ENCODE results near the gene ERMN. TPM values are rescaled to one million over a fixed set of nuclear protein-coding genes. Genes with fewer than 3 reads are reported as not detected.
"Not testable (repeated sequence)": the region's sequence is repeated elsewhere in the genome, so short reads cannot be mapped to it uniquely, and the experiment has no call there.

Gene ERMN
- total RNA-seq, 2 donors from 2014 or later = 1.3 TPM; not detected in 1

- DNase-seq (ENCODE audit: low spot score) = no peak
Observed at GRCh38 chr2:157287160-157287559, 38.5 kb downstream of the ERMN start.

GRCh38 chr2:157283468-157283867 lies 42.2 kb downstream of the ERMN start:
- no peak for TF ChIP-seq CTCF (IDR thresholded peaks at IDR 0.05)
- DNase-seq (ENCODE audit: low spot score) (no peak), ATAC-seq (ENCODE audit: insufficient number of reproducible peaks, low FRiP score, low read depth) (no peak)
- Histone ChIP-seq H3K27me3 (replicated peaks; ENCODE audit: insufficient read depth) (no peaks in the 10 kb centered on the region), H3K27ac (no peak overlapping the region), H3K36me3 (no peaks in the 10 kb centered on the region), H3K9me3 (no peaks in the 10 kb centered on the region), H3K4me3 (no peak overlapping the region), H3K4me1 (ENCODE audit: control insufficient read depth in 1 of 2, low read depth in 2 of 2) (no peaks in the 10 kb centered on the region)

More at GRCh38 chr2:157287160-157287559, 38.5 kb downstream of the ERMN start:
- no peak for ATAC-seq (ENCODE audit: insufficient number of reproducible peaks, low FRiP score, low read depth)
- no peaks in the 10 kb centered on the region for H3K9me3 ChIP-seq
- no peaks in the 10 kb centered on the region for H3K27me3 ChIP-seq (replicated peaks; ENCODE audit: insufficient read depth)
- no peak overlapping the region for H3K4me3 ChIP-seq
- no peaks in the 10 kb centered on the region for H3K36me3 ChIP-seq
- no peak for TF ChIP-seq CTCF (IDR thresholded peaks at IDR 0.05)
- no peaks in the 10 kb centered on the region for H3K4me1 ChIP-seq (ENCODE audit: control insufficient read depth in 1 of 2, low read depth in 2 of 2)
- H3K27ac ChIP-seq = no peak overlapping the region

GRCh38 chr2:157281316-157281715 lies 44.3 kb downstream of the ERMN start:
- H3K4me1 ChIP-seq (ENCODE audit: control insufficient read depth in 1 of 2, low read depth in 2 of 2) = no peaks in the 10 kb centered on the region
- no peak overlapping the region for H3K4me3 ChIP-seq
- ATAC-seq (ENCODE audit: insufficient number of reproducible peaks, low FRiP score, low read depth) = no peak
- no peak overlapping the region for H3K27ac ChIP-seq
- H3K27me3 ChIP-seq (replicated peaks; ENCODE audit: insufficient read depth) = no peaks in the 10 kb centered on the region
- no peak for TF ChIP-seq CTCF (IDR thresholded peaks at IDR 0.05)
- no peaks in the 10 kb centered on the region for H3K9me3 ChIP-seq
- no peak for DNase-seq (ENCODE audit: low spot score)
- H3K36me3 ChIP-seq = no peaks in the 10 kb centered on the region

GRCh38 chr2:157279311-157279710 lies 46.3 kb downstream of the ERMN start:
- not testable (repeated sequence) for ATAC-seq (ENCODE audit: insufficient number of reproducible peaks, low FRiP score, low read depth); H3K9me3 ChIP-seq

GRCh38 chr2:157271590-157272203 lies 53.9 kb downstream of the ERMN start:
- H3K4me1 ChIP-seq (ENCODE audit: control insufficient read depth in 1 of 2, low read depth in 2 of 2) = no peaks in the 10 kb centered on the region
- no peaks in the 10 kb centered on the region for H3K9me3 ChIP-seq
- no peak for TF ChIP-seq CTCF (IDR thresholded peaks at IDR 0.05)
- H3K27me3 ChIP-seq (replicated peaks; ENCODE audit: insufficient read depth) = no peaks in the 10 kb centered on the region
- no peak overlapping the region for H3K4me3 ChIP-seq
- ATAC-seq (ENCODE audit: insufficient number of reproducible peaks, low FRiP score, low read depth) (no peak), DNase-seq (ENCODE audit: low spot score) (no peak)
- no peak overlapping the region for H3K27ac ChIP-seq
- H3K36me3 ChIP-seq = no peaks in the 10 kb centered on the region

More at GRCh38 chr2:157279311-157279710, 46.3 kb downstream of the ERMN start:
- not testable (repeated sequence) for H3K4me1 ChIP-seq (ENCODE audit: control insufficient read depth in 1 of 2, low read depth in 2 of 2); H3K27ac ChIP-seq; DNase-seq (ENCODE audit: low spot score); H3K27me3 ChIP-seq (replicated peaks; ENCODE audit: insufficient read depth); H3K36me3 ChIP-seq; H3K4me3 ChIP-seq

GRCh38 chr2:157269922-157270321 lies 55.7 kb downstream of the ERMN start:
- TF ChIP-seq CTCF (IDR thresholded peaks at IDR 0.05) = no peak
- ATAC-seq (ENCODE audit: insufficient number of reproducible peaks, low FRiP score, low read depth) = no peak

More at GRCh38 chr2:157269922-157270321, 55.7 kb downstream of the ERMN start:
- Histone ChIP-seq H3K9me3 (no peaks in the 10 kb centered on the region), H3K4me3 (no peak overlapping the region), H3K4me1 (ENCODE audit: control insufficient read depth in 1 of 2, low read depth in 2 of 2) (no peaks in the 10 kb centered on the region), H3K36me3 (no peaks in the 10 kb centered on the region), H3K27ac (no peak overlapping the region), H3K27me3 (replicated peaks; ENCODE audit: insufficient read depth) (no peaks in the 10 kb centered on the region)
- DNase-seq (ENCODE audit: low spot score) = no peak

Measured in thoracic aorta (tissue), 2 donors.